RPMI8226 (cell line): ENCODE data around the gene PIGP.
A peak's percentile ranks its signal among the peaks of the same experiment; 100 is the strongest.
"Not testable (repeated sequence)": the region's sequence is repeated elsewhere in the genome, so short reads cannot be mapped to it uniquely, and the experiment has no call there.

Source experiments
- DNase-seq: peaks from one replicate; pipeline ENCODE4 v3.0.0-alpha.2; 2015

PIGP gene

GRCh38 chr21:37075214-37075770 lies 2.4 kb upstream of the PIGP start:
- no peak for DNase-seq

GRCh38 chr21:37074546-37074945 lies 1.7 kb upstream of the PIGP start:
- DNase-seq: no peak

GRCh38 chr21:37074197-37074510 lies 1.3 kb upstream of the PIGP start:
- peak; percentile 30 for DNase-seq

GRCh38 chr21:37073417-37074196 lies 736 bp upstream of the PIGP start:
- peak; percentile 64 for DNase-seq

- peak; percentile 62 for DNase-seq
These were observed 440 bp downstream of the PIGP start for GRCh38 chr21:37072274-37072987.

- DNase-seq: no peak
These were observed 1.2 kb downstream of the PIGP start for GRCh38 chr21:37071561-37072273.

GRCh38 chr21:37065561-37066177 lies 7.2 kb downstream of the PIGP start:
- no peak for DNase-seq

- DNase-seq: no peak
These were observed 8.0 kb downstream of the PIGP start for GRCh38 chr21:37064841-37065240.

GRCh38 chr21:37063433-37063832 lies 9.4 kb downstream of the PIGP start:
- DNase-seq: no peak

- no peak for DNase-seq
These were observed 10.3 kb downstream of the PIGP start for GRCh38 chr21:37062593-37062935.

GRCh38 chr21:37061926-37062592 lies 10.8 kb downstream of the PIGP start:
- DNase-seq: no peak

- no peak for DNase-seq
These were observed 12.6 kb downstream of the PIGP start for GRCh38 chr21:37060296-37060695.

GRCh38 chr21:37059181-37059580 lies 13.7 kb downstream of the PIGP start:
- DNase-seq: no peak

- no peak for DNase-seq
These were observed 14.6 kb downstream of the PIGP start for GRCh38 chr21:37058261-37058660.

- DNase-seq: no peak
These were observed 15.3 kb downstream of the PIGP start for GRCh38 chr21:37057614-37058013.

GRCh38 chr21:37055271-37055855 lies 17.5 kb downstream of the PIGP start:
- DNase-seq: no peak

GRCh38 chr21:37049741-37050140 lies 23.1 kb downstream of the PIGP start:
- DNase-seq: not testable (repeated sequence)

GRCh38 chr21:37047079-37047478 lies 25.8 kb downstream of the PIGP start:
- DNase-seq: no peak

- no peak for DNase-seq
These were observed 27.3 kb downstream of the PIGP start for GRCh38 chr21:37045556-37045955.

GRCh38 chr21:37045149-37045548 lies 27.7 kb downstream of the PIGP start:
- DNase-seq: no peak

GRCh38 chr21:37044643-37045042 lies 28.2 kb downstream of the PIGP start:
- no peak for DNase-seq

- DNase-seq: no peak
These were observed 29.1 kb downstream of the PIGP start for GRCh38 chr21:37043818-37044217.
